WTC11 (cell line): ENCODE results near the gene VEGFB.

Experiments
- CREB1 ChIP-seq: sonication (generic); formaldehyde crosslinking; IDR thresholded peaks from 2 replicates; pipeline ENCODE4 v1.8.0; 2023; ENCODE audit warnings: mild to moderate bottlenecking, missing genetic modification reagents
- GRHL2 ChIP-seq: fragments of 250-450 bp; sonication (Bioruptor Pico); IDR thresholded peaks from 2 replicates; pipeline ENCODE4 v1.8.0; 2022; ENCODE audit warnings: mild to moderate bottlenecking, moderate library complexity; ENCODE audit not compliant: insufficient replicate concordance, severe bottlenecking
- JUN ChIP-seq: sonication (generic); formaldehyde crosslinking; IDR thresholded peaks from 2 replicates; pipeline ENCODE4 v1.8.0; 2023; ENCODE audit warnings: mild to moderate bottlenecking, missing genetic modification reagents
- NR1H2 ChIP-seq: sonication (generic); formaldehyde crosslinking; IDR thresholded peaks from 2 replicates; pipeline ENCODE4 v1.9.0; 2021; ENCODE audit warnings: mild to moderate bottlenecking, moderate library complexity, missing genetic modification reagents
- RELA ChIP-seq: sonication (generic); formaldehyde crosslinking; IDR thresholded peaks from 2 replicates; pipeline ENCODE4 v1.8.1; 2022; ENCODE audit warnings: missing genetic modification reagents, mild to moderate bottlenecking, borderline replicate concordance
- ZNF416 ChIP-seq: fragments of 250-450 bp; sonication (Bioruptor Pico); IDR thresholded peaks from 2 replicates; pipeline ENCODE4 v1.9.0; 2021; ENCODE audit warnings: mild to moderate bottlenecking, inconsistent platforms
- TF ChIP-seq, protein P1 (sequence below): sonication (generic); formaldehyde crosslinking; IDR thresholded peaks from 2 replicates; pipeline ENCODE4 v1.8.1; 2023; ENCODE audit warnings: mild to moderate bottlenecking, missing genetic modification reagents
- TF ChIP-seq, protein P2 (sequence below): fragments of 200-600 bp; IDR thresholded peaks from 2 replicates; pipeline ENCODE4 v1.8.0; 2022; ENCODE audit warnings: antibody characterized with exemption
- TF ChIP-seq, protein P3 (sequence below): sonication (generic); formaldehyde crosslinking; IDR thresholded peaks from 2 replicates; pipeline ENCODE4 v1.8.0; 2022; ENCODE audit warnings: mild to moderate bottlenecking, missing genetic modification reagents
- TF ChIP-seq, protein P4 (sequence below): sonication (generic); formaldehyde crosslinking; IDR thresholded peaks from 2 replicates; pipeline ENCODE4 v1.8.1; 2022; ENCODE audit warnings: mild to moderate bottlenecking, missing genetic modification reagents, moderate library complexity, borderline replicate concordance
- TF ChIP-seq, protein P5 (sequence below): sonication (generic); formaldehyde crosslinking; IDR thresholded peaks from 2 replicates; pipeline ENCODE4 v1.8.1; 2023; ENCODE audit warnings: mild to moderate bottlenecking, missing genetic modification reagents, borderline replicate concordance

DNA sequence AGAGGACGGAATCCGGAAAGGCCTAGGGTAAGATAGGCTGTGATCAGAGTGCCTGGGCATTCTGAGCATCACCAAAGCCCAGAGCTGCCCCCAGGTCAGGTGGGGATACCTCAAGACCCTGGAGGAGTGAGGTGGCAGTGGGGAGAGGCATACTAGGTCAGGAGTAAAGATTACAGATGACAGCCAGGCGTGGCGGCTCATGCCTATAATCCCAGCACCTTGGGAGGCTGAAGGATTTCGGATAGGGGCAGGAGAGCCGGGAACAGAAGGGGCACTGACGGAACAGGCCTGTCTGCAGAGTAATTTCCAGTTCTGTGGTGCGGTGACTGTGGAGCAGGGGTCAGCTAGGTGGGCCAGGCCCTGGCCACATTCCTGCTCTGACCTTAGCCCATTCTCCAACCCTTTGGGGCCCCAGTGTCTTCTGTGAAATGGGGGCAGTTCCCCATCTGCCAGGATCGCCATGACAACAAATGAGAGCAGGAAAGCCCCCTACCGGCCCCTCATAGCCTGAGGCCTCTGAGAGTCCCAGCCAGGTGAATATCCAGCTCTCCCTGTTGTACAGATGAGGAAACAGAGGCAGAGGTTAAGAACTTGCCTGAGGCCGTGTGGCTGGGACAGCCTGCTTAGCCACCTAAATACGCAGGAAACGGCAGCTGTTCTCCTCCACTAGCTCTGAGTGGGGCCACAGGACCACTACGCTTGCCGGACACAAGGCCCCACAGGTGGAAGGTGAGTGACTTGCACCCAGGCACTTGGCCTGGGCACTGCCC is 40.8 kb downstream of the VEGFB start:
- TF ChIP-seq, protein P1, sequence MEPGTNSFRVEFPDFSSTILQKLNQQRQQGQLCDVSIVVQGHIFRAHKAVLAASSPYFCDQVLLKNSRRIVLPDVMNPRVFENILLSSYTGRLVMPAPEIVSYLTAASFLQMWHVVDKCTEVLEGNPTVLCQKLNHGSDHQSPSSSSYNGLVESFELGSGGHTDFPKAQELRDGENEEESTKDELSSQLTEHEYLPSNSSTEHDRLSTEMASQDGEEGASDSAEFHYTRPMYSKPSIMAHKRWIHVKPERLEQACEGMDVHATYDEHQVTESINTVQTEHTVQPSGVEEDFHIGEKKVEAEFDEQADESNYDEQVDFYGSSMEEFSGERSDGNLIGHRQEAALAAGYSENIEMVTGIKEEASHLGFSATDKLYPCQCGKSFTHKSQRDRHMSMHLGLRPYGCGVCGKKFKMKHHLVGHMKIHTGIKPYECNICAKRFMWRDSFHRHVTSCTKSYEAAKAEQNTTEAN: no peak
- no peak for TF ChIP-seq ZNF416 (CRISPR knock-in tag)
- TF ChIP-seq, protein P2, sequence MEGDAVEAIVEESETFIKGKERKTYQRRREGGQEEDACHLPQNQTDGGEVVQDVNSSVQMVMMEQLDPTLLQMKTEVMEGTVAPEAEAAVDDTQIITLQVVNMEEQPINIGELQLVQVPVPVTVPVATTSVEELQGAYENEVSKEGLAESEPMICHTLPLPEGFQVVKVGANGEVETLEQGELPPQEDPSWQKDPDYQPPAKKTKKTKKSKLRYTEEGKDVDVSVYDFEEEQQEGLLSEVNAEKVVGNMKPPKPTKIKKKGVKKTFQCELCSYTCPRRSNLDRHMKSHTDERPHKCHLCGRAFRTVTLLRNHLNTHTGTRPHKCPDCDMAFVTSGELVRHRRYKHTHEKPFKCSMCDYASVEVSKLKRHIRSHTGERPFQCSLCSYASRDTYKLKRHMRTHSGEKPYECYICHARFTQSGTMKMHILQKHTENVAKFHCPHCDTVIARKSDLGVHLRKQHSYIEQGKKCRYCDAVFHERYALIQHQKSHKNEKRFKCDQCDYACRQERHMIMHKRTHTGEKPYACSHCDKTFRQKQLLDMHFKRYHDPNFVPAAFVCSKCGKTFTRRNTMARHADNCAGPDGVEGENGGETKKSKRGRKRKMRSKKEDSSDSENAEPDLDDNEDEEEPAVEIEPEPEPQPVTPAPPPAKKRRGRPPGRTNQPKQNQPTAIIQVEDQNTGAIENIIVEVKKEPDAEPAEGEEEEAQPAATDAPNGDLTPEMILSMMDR: no peak
- TF ChIP-seq GRHL2 (CRISPR knock-in tag): no peak
- no peak for TF ChIP-seq RELA (CRISPR knock-in tag)
- no peak for TF ChIP-seq NR1H2 (CRISPR knock-in tag)
- TF ChIP-seq, protein P3, sequence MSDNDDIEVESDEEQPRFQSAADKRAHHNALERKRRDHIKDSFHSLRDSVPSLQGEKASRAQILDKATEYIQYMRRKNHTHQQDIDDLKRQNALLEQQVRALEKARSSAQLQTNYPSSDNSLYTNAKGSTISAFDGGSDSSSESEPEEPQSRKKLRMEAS: no peak
- no peak for TF ChIP-seq CREB1 (CRISPR knock-in tag)
- TF ChIP-seq JUN (CRISPR knock-in tag): no peak
- TF ChIP-seq, protein P4, sequence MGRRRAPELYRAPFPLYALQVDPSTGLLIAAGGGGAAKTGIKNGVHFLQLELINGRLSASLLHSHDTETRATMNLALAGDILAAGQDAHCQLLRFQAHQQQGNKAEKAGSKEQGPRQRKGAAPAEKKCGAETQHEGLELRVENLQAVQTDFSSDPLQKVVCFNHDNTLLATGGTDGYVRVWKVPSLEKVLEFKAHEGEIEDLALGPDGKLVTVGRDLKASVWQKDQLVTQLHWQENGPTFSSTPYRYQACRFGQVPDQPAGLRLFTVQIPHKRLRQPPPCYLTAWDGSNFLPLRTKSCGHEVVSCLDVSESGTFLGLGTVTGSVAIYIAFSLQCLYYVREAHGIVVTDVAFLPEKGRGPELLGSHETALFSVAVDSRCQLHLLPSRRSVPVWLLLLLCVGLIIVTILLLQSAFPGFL: no peak
- TF ChIP-seq, protein P5, sequence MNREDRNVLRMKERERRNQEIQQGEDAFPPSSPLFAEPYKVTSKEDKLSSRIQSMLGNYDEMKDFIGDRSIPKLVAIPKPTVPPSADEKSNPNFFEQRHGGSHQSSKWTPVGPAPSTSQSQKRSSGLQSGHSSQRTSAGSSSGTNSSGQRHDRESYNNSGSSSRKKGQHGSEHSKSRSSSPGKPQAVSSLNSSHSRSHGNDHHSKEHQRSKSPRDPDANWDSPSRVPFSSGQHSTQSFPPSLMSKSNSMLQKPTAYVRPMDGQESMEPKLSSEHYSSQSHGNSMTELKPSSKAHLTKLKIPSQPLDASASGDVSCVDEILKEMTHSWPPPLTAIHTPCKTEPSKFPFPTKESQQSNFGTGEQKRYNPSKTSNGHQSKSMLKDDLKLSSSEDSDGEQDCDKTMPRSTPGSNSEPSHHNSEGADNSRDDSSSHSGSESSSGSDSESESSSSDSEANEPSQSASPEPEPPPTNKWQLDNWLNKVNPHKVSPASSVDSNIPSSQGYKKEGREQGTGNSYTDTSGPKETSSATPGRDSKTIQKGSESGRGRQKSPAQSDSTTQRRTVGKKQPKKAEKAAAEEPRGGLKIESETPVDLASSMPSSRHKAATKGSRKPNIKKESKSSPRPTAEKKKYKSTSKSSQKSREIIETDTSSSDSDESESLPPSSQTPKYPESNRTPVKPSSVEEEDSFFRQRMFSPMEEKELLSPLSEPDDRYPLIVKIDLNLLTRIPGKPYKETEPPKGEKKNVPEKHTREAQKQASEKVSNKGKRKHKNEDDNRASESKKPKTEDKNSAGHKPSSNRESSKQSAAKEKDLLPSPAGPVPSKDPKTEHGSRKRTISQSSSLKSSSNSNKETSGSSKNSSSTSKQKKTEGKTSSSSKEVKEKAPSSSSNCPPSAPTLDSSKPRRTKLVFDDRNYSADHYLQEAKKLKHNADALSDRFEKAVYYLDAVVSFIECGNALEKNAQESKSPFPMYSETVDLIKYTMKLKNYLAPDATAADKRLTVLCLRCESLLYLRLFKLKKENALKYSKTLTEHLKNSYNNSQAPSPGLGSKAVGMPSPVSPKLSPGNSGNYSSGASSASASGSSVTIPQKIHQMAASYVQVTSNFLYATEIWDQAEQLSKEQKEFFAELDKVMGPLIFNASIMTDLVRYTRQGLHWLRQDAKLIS: no peak
